ENCODE results near the gene FNDC3B.

DNA sequence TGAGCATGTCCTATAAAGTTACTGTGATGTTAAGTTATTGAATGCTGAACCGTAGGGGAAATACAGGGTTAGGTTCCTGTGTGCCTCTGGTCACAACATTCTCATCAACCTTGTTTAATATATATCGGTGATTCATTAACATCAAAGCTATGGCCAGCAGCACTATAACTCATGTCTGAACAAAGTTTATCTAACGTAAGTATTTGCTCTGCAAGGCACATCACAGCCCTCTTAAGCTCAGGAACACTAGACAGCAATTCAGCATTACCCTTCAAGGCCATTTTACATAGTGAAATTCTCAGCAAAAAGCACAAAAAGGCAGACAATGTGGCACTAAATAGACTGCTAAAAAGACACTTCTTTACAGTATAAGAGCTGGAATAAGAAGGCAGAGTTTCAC is 48.2 kb upstream of the FNDC3B start:
- TF ChIP-seq CTCF (IDR thresholded peaks at IDR 0.05) = no peak
- no peak for TF ChIP-seq POLR2A (IDR thresholded peaks at IDR 0.05)
- no peak for TF ChIP-seq EP300 (IDR thresholded peaks at IDR 0.05)
